B cell (primary cell): ENCODE results near the gene TMC8.

ENCODE experiments used
- EZH2 ChIP-seq: IDR thresholded peaks from 2 replicates; pipeline ENCODE4 v1.6.1; 2012; ENCODE audit warnings: borderline replicate concordance, low read depth, mild to moderate bottlenecking, moderate library complexity, low read length; ENCODE audit not compliant: insufficient read depth, poor library complexity, severe bottlenecking
- TF ChIP-seq, protein P1 (sequence below): fragments of 200-600 bp; IDR thresholded peaks from one replicate; pipeline ENCODE4 v1.8.0; 2022; ENCODE audit warnings: antibody characterized with exemption, mild to moderate bottlenecking

DNA sequence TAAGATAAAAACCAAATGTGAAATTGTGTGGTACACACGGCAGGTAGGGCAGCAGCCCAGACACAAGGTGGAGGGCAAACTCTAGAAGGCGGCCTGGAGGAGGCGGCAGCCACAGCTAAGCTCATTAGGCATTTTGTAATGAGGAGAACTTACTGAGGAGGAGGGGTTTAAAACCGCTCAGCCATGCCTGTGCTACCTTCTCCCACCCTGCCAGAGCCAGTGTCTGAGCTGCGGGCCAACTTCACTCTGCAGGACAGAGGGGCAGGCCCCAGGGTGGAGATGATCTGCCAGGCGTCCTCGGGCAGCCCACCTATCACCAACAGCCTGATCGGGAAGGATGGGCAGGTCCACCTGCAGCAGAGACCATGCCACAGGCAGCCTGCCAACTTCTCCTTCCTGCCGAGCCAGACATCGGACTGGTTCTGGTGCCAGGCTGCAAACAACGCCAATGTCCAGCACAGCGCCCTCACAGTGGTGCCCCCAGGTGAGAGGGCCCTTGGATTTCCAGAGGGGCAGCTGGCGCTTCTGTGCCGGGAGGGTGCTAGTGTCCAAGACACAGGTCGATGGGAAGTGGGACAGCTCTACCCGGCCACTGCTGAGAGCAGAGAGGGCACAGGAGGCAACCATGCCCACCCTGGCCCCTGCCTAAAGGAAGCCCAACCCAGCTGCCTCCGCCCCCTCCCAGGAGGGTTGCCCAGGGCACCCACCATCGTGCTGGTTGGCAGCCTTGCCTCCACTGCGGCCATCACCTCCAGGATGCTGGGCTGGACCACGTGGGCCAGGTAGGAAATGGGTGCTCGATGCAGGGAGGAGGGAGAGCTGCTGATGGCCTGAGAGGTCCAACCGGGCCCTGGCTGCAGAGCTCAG lies 33.5 kb downstream of the TMC8 start:
- TF ChIP-seq, protein P1, sequence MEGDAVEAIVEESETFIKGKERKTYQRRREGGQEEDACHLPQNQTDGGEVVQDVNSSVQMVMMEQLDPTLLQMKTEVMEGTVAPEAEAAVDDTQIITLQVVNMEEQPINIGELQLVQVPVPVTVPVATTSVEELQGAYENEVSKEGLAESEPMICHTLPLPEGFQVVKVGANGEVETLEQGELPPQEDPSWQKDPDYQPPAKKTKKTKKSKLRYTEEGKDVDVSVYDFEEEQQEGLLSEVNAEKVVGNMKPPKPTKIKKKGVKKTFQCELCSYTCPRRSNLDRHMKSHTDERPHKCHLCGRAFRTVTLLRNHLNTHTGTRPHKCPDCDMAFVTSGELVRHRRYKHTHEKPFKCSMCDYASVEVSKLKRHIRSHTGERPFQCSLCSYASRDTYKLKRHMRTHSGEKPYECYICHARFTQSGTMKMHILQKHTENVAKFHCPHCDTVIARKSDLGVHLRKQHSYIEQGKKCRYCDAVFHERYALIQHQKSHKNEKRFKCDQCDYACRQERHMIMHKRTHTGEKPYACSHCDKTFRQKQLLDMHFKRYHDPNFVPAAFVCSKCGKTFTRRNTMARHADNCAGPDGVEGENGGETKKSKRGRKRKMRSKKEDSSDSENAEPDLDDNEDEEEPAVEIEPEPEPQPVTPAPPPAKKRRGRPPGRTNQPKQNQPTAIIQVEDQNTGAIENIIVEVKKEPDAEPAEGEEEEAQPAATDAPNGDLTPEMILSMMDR = no peak
- no peak for TF ChIP-seq EZH2
